HepG2 (cell line): ENCODE measurements around the gene RTRAF. TPM values are rescaled to one million over a fixed set of nuclear protein-coding genes. Genes with fewer than 3 reads are reported as not detected.

Experiments used
- ATAC-seq: fragments of 200-7000 bp; cut with Tn5 transposase; 3 replicates; pipeline ENCODE4 v1.9.1; 2020; ENCODE audit warnings: mild to moderate bottlenecking, moderate library complexity
- BruUV-seq: library from RNA; stranded (reverse); fragments of 400-500 nt; replicated peaks from 2 replicates; lab custom pipeline; 2021; lab: Mats Ljungman, UMichigan
- CTCF ChIA-PET: fragments of 300-600 bp; formaldehyde crosslinking; extraction: SDS; loops from one replicate; lab custom pipeline; 2021; ENCODE audit warnings: low total read pairs, inconsistent platforms, low intra/inter-chr PET ratio; lab: Yijun Ruan, JAX
- POLR2A ChIA-PET: fragments of 350-600 bp; sonication (Branson Sonifier 250); formaldehyde crosslinking; loops from one replicate; lab custom pipeline; 2020; ENCODE audit warnings: antibody characterized with exemption, inconsistent platforms; lab: Yijun Ruan, JAX
- DNase-seq: peaks from one replicate; pipeline ENCODE4 v3.0.0-alpha.2; 2015; ENCODE audit warnings: low spot score
- FAIRE-seq: peaks from 3 replicates; lab custom pipeline; 2011; peaks lifted over from hg19 to GRCh38; lab: Jason Lieb, UNC
- H2AFZ ChIP-seq: one replicate; pipeline ENCODE4 v1.6.1; 2011; ENCODE audit warnings: low read length, inconsistent platforms
- H3K27ac ChIP-seq: fragments of 300-600 bp; 3 replicates; pipeline ENCODE4 v1.8.0; 2011; ENCODE audit warnings: mixed run types, mild to moderate bottlenecking, mixed read lengths, low read length, inconsistent platforms; ENCODE audit not compliant: insufficient read depth; ENCODE audit errors: extremely low read length
- H3K27me3 ChIP-seq, 2 experiments: fragments of 200-600 bp in 1 of 2; 2 replicates in 1 of 2; 3 replicates in 1 of 2; pipeline versions ENCODE4 v1.6.0 to v1.8.0; 2011; ENCODE audit warnings: low read length in 2 of 2, mild to moderate bottlenecking in 2 of 2, moderate library complexity in 2 of 2, inconsistent platforms in 1 of 2; ENCODE audit not compliant: insufficient read depth in 2 of 2, control insufficient read depth in 1 of 2
- H3K36me3 ChIP-seq, 2 experiments: fragments of 200-600 bp in 1 of 2; replicated peaks in 1 of 2; 2 replicates in 1 of 2; 3 replicates in 1 of 2; pipeline versions ENCODE4 v1.5.1 to v1.8.0; 2011; ENCODE audit warnings: low read length in 2 of 2, inconsistent platforms in 1 of 2; ENCODE audit not compliant: insufficient read depth in 2 of 2, control insufficient read depth in 1 of 2
- H3K4me1 ChIP-seq: 2 replicates; pipeline ENCODE4 v1.5.1; 2012; ENCODE audit warnings: low read length, inconsistent platforms; ENCODE audit not compliant: insufficient read depth
- H3K4me2 ChIP-seq: 2 replicates; pipeline ENCODE4 v1.6.0; 2011; ENCODE audit warnings: low read depth, low read length, inconsistent platforms
- H3K4me3 ChIP-seq, 3 experiments: fragments of 200-600 bp in 1 of 3; sonication (generic), shearing (Covaris generic) in 1 of 3; replicated peaks in 1 of 3; 2 replicates each; pipeline ENCODE4 v1.5.1; 2011 to 2016; ENCODE audit warnings: low read length in 3 of 3, inconsistent platforms in 2 of 3, low read depth in 2 of 3, mild to moderate bottlenecking in 2 of 3, control low read depth in 1 of 3, mixed read lengths in 1 of 3; ENCODE audit not compliant: insufficient read depth in 1 of 3
- H3K79me2 ChIP-seq: one replicate; pipeline ENCODE4 v1.6.1; 2011; ENCODE audit warnings: low read length, inconsistent platforms; ENCODE audit not compliant: insufficient read depth
- H3K9ac ChIP-seq: 2 replicates; pipeline ENCODE4 v1.6.0; 2011; ENCODE audit warnings: mild to moderate bottlenecking, low read depth, low read length, inconsistent platforms; ENCODE audit not compliant: insufficient read depth
- H3K9me3 ChIP-seq: 2 replicates; pipeline ENCODE4 v1.5.1; 2012; ENCODE audit warnings: mild to moderate bottlenecking, low read length
- H4K20me1 ChIP-seq: 2 replicates; pipeline ENCODE4 v1.6.0; 2011; ENCODE audit warnings: inconsistent platforms, mild to moderate bottlenecking, low read length, moderate library complexity; ENCODE audit not compliant: insufficient read depth
- GABPB1 ChIP-seq: IDR thresholded peaks from 2 replicates; pipeline ENCODE4 v1.6.1; 2016; ENCODE audit warnings: mild to moderate bottlenecking, missing genetic modification reagents, moderate library complexity, missing compliant biosample characterization
- MED13 ChIP-seq: sonication (generic); formaldehyde crosslinking; IDR thresholded peaks from 2 replicates; pipeline ENCODE4 v1.5.0; 2020; ENCODE audit warnings: missing genetic modification reagents
- PHF5A ChIP-seq: IDR thresholded peaks from one replicate; pipeline ENCODE4 v1.6.1; 2018; ENCODE audit warnings: low read depth, missing genetic modification reagents; ENCODE audit not compliant: unreplicated experiment
- ZNF335 ChIP-seq: sonication (generic); formaldehyde crosslinking; IDR thresholded peaks from 2 replicates; pipeline ENCODE4 v1.4.0; 2020; ENCODE audit warnings: missing genetic modification reagents
- ZNF337 ChIP-seq: sonication (generic); formaldehyde crosslinking; IDR thresholded peaks from 2 replicates; pipeline ENCODE4 v1.5.1; 2020; ENCODE audit warnings: missing genetic modification reagents, low read depth, mild to moderate bottlenecking, borderline replicate concordance
- ZNF790 ChIP-seq: sonication (generic); formaldehyde crosslinking; IDR thresholded peaks from 2 replicates; pipeline ENCODE4 v1.8.0; 2022; ENCODE audit warnings: missing genetic modification reagents, mild to moderate bottlenecking, borderline replicate concordance
- in situ Hi-C: cut with HindIII; loops from 2 replicates; pipeline ENCODE4 v1.10.0; 2017; ENCODE audit warnings: low pct_unique_long_range_greater_than_20kb; ENCODE audit not compliant: extremely low pct_ligation_motif_present
- intact Hi-C: fragments of 100-400 bp; cut with micrococcal nuclease; formaldehyde crosslinking; loops from one replicate; pipeline ENCODE4 v1.10.0; 2022; ENCODE audit not compliant: unreplicated experiment
- polyA plus RNA-seq, 8 experiments: library from polyadenylated mRNA; depleted of rRNA in 3 of 8; stranded (reverse) in 7 of 8; unstranded in 1 of 8; fragments of >200 nt; fragmentation: Illumina TruSeq in 4 of 8; extraction: Trizol in 4 of 8; gene quantifications; 2 replicates each; pipeline versions ENCODE4 v1.2.1 to v1.2.3, GENCODE V29; 2011 to 2016; ENCODE audit warnings: low read depth in 4 of 8, missing spikeins in 1 of 8, mixed read lengths in 1 of 8; ENCODE audit not compliant: insufficient read depth in 1 of 8
- total RNA-seq, 5 experiments: library from RNA; depleted of rRNA; stranded (reverse); fragments of >200 nt; fragmentation: Illumina TruSeq; extraction: Trizol; gene quantifications; 2 replicates each; pipeline ENCODE4 v1.2.3, GENCODE V29; 2016; ENCODE audit warnings: low read depth in 1 of 5
- TF ChIP-seq, protein P1 (sequence below): IDR thresholded peaks from 2 replicates; pipeline ENCODE4 v1.4.0; 2020; ENCODE audit warnings: mild to moderate bottlenecking, missing genetic modification reagents
- TF ChIP-seq, protein P2 (sequence below): sonication (generic); formaldehyde crosslinking; IDR thresholded peaks from one replicate; pipeline ENCODE4 v1.5.1; 2020; ENCODE audit warnings: mild to moderate bottlenecking, missing genetic modification reagents; ENCODE audit errors: not compliant biosample characterization
- TF ChIP-seq, protein P3 (sequence below): sonication (generic); formaldehyde crosslinking; IDR thresholded peaks from 2 replicates; pipeline ENCODE4 v1.4.0; 2020; ENCODE audit warnings: low read depth, missing genetic modification reagents

Gene RTRAF
- total and polyA plus RNA-seq, 2 of the 13 experiments (the other 11 are each of a cell fraction or from before 2014, with no cell fraction given) = 137 to 258 TPM

DNA sequence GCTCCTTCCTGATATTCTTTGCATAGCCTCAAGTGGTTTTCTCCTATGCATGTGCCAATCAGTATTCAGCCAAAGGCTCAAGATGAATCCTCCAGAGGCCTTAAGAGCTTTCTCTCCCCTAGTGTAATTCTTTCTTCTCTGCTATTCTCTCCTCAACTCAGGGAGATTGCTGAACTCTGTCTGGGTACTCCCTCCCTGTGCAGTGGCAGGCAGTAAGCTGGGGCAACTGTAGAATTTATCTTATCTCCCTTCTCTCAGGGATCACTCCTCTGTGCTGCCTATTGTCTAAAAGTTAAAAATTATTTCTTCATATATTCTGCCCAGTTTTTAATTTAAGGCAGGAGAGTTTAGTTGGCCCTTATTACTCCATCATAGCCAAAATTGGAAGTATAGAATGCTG is 28.5 kb upstream of the RTRAF start:
- ATAC-seq = no peak
- H3K79me2 ChIP-seq = no peaks in the 10 kb centered on the region
- DNase-seq = no peak
- H4K20me1 ChIP-seq = no peaks in the 10 kb centered on the region
- peaks cover 14% of the 10 kb centered on the region; the same call in 1 of the 2 replicates for H3K9me3 ChIP-seq
- H3K4me2 ChIP-seq = no peak overlapping the region
- no peak for FAIRE-seq
- no TSS peak for BruUV-seq
- intact Hi-C loops = no loop called here
- H3K4me3 ChIP-seq = no peak overlapping the region
- no peaks in the 10 kb centered on the region for H3K4me1 ChIP-seq
- in situ Hi-C loops = no loop called here
- H3K27me3 ChIP-seq = no peaks in the 10 kb centered on the region
- CTCF ChIA-PET = no interaction called here
- H3K36me3 ChIP-seq = no peaks in the 10 kb centered on the region
- no peak overlapping the region for H3K9ac ChIP-seq
- H2AFZ ChIP-seq = no peak overlapping the region
- H3K27ac ChIP-seq = no peak overlapping the region
- POLR2A ChIA-PET = no interaction called here
- TF ChIP-seq ZNF335 (CRISPR knock-in tag) (no peak), ZNF337 (CRISPR knock-in tag) (no peak), PHF5A (CRISPR knock-in tag) (no peak), GABPB1 (CRISPR knock-in tag) (no peak), MED13 (CRISPR knock-in tag) (no peak), ZNF790 (no peak)
- TF ChIP-seq, protein P1, sequence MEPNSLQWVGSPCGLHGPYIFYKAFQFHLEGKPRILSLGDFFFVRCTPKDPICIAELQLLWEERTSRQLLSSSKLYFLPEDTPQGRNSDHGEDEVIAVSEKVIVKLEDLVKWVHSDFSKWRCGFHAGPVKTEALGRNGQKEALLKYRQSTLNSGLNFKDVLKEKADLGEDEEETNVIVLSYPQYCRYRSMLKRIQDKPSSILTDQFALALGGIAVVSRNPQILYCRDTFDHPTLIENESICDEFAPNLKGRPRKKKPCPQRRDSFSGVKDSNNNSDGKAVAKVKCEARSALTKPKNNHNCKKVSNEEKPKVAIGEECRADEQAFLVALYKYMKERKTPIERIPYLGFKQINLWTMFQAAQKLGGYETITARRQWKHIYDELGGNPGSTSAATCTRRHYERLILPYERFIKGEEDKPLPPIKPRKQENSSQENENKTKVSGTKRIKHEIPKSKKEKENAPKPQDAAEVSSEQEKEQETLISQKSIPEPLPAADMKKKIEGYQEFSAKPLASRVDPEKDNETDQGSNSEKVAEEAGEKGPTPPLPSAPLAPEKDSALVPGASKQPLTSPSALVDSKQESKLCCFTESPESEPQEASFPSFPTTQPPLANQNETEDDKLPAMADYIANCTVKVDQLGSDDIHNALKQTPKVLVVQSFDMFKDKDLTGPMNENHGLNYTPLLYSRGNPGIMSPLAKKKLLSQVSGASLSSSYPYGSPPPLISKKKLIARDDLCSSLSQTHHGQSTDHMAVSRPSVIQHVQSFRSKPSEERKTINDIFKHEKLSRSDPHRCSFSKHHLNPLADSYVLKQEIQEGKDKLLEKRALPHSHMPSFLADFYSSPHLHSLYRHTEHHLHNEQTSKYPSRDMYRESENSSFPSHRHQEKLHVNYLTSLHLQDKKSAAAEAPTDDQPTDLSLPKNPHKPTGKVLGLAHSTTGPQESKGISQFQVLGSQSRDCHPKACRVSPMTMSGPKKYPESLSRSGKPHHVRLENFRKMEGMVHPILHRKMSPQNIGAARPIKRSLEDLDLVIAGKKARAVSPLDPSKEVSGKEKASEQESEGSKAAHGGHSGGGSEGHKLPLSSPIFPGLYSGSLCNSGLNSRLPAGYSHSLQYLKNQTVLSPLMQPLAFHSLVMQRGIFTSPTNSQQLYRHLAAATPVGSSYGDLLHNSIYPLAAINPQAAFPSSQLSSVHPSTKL (CRISPR knock-in tag) = no peak
- TF ChIP-seq, protein P2, sequence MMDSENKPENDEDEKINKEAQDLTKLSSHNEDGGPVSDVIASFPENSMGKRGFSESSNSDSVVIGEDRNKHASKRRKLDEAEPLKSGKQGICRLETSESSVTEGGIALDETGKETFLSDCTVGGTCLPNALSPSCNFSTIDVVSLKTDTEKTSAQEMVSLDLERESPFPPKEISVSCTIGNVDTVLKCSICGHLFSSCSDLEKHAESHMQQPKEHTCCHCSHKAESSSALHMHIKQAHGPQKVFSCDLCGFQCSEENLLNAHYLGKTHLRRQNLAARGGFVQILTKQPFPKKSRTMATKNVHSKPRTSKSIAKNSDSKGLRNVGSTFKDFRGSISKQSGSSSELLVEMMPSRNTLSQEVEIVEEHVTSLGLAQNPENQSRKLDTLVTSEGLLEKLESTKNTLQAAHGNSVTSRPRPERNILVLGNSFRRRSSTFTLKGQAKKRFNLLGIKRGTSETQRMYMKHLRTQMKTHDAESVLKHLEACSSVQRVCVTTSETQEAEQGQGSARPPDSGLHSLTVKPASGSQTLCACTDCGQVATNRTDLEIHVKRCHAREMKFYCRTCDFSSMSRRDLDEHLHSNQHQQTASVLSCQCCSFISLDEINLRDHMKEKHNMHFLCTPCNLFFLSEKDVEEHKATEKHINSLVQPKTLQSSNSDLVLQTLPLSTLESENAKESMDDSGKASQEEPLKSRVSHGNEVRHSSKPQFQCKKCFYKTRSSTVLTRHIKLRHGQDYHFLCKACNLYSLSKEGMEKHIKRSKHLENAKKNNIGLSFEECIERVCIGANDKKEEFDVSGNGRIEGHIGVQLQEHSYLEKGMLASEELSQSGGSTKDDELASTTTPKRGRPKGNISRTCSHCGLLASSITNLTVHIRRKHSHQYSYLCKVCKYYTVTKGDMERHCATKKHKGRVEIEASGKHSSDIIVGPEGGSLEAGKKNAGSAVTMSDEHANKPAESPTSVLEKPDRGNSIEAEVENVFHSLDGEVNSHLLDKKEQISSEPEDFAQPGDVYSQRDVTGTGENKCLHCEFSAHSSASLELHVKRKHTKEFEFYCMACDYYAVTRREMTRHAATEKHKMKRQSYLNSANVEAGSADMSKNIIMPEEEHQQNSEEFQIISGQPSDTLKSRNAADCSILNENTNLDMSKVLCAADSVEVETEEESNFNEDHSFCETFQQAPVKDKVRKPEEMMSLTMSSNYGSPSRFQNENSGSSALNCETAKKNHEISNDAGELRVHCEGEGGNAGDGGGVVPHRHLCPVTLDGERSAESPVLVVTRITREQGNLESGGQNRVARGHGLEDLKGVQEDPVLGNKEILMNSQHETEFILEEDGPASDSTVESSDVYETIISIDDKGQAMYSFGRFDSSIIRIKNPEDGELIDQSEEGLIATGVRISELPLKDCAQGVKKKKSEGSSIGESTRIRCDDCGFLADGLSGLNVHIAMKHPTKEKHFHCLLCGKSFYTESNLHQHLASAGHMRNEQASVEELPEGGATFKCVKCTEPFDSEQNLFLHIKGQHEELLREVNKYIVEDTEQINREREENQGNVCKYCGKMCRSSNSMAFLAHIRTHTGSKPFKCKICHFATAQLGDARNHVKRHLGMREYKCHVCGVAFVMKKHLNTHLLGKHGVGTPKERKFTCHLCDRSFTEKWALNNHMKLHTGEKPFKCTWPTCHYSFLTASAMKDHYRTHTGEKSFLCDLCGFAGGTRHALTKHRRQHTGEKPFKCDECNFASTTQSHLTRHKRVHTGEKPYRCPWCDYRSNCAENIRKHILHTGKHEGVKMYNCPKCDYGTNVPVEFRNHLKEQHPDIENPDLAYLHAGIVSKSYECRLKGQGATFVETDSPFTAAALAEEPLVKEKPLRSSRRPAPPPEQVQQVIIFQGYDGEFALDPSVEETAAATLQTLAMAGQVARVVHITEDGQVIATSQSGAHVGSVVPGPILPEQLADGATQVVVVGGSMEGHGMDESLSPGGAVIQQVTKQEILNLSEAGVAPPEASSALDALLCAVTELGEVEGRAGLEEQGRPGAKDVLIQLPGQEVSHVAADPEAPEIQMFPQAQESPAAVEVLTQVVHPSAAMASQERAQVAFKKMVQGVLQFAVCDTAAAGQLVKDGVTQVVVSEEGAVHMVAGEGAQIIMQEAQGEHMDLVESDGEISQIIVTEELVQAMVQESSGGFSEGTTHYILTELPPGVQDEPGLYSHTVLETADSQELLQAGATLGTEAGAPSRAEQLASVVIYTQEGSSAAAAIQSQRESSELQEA (CRISPR knock-in tag) = no peak
- TF ChIP-seq, protein P3, sequence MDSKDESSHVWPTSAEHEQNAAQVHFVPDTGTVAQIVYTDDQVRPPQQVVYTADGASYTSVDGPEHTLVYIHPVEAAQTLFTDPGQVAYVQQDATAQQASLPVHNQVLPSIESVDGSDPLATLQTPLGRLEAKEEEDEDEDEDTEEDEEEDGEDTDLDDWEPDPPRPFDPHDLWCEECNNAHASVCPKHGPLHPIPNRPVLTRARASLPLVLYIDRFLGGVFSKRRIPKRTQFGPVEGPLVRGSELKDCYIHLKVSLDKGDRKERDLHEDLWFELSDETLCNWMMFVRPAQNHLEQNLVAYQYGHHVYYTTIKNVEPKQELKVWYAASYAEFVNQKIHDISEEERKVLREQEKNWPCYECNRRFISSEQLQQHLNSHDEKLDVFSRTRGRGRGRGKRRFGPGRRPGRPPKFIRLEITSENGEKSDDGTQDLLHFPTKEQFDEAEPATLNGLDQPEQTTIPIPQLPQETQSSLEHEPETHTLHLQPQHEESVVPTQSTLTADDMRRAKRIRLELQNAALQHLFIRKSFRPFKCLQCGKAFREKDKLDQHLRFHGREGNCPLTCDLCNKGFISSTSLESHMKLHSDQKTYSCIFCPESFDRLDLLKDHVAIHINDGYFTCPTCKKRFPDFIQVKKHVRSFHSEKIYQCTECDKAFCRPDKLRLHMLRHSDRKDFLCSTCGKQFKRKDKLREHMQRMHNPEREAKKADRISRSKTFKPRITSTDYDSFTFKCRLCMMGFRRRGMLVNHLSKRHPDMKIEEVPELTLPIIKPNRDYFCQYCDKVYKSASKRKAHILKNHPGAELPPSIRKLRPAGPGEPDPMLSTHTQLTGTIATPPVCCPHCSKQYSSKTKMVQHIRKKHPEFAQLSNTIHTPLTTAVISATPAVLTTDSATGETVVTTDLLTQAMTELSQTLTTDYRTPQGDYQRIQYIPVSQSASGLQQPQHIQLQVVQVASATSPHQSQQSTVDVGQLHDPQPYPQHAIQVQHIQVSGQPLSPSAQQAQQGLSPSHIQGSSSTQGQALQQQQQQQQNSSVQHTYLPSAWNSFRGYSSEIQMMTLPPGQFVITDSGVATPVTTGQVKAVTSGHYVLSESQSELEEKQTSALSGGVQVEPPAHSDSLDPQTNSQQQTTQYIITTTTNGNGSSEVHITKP (CRISPR knock-in tag) = no peak
